Osteocyte (in vitro differentiated cells): Measurements from ENCODE around the gene VAV1. TPM values are rescaled to one million over a fixed set of nuclear protein-coding genes. Genes with fewer than 3 reads are reported as not detected.

Experiments
- DNase-seq: peaks from one replicate; pipeline ENCODE4 v3.0.0; 2021; ENCODE audit warnings: mixed read lengths; ENCODE audit not compliant: unreplicated experiment; ENCODE audit errors: extremely low spot score
- H3K27ac Mint-ChIP-seq: one replicate; pipeline ENCODE4 v1.8.0; 2021; ENCODE audit warnings: mild to moderate bottlenecking, mixed read lengths; ENCODE audit not compliant: unreplicated experiment
- H3K27me3 Mint-ChIP-seq: one replicate; pipeline ENCODE4 v1.8.0; 2021; ENCODE audit warnings: mixed read lengths; ENCODE audit not compliant: unreplicated experiment
- H3K36me3 Mint-ChIP-seq: one replicate; pipeline ENCODE4 v1.8.0; 2021; ENCODE audit warnings: mixed read lengths; ENCODE audit not compliant: unreplicated experiment
- H3K4me1 Mint-ChIP-seq: one replicate; pipeline ENCODE4 v1.8.0; 2021; ENCODE audit warnings: mixed read lengths; ENCODE audit not compliant: unreplicated experiment
- H3K4me3 Mint-ChIP-seq: one replicate; pipeline ENCODE4 v1.8.0; 2021; ENCODE audit warnings: mild to moderate bottlenecking, moderate library complexity, mixed read lengths; ENCODE audit not compliant: unreplicated experiment
- H3K9me3 Mint-ChIP-seq: one replicate; pipeline ENCODE4 v1.8.0; 2021; ENCODE audit warnings: mixed read lengths; ENCODE audit not compliant: unreplicated experiment
- CTCF ChIP-seq: fragments of 200-600 bp; sonication (generic); IDR thresholded peaks from 2 replicates; pipeline ENCODE4 v1.5.0; 2021; ENCODE audit warnings: antibody characterized with exemption, mild to moderate bottlenecking, moderate library complexity
- total RNA-seq: library from RNA; stranded (reverse); gene quantifications from 2 replicates; pipeline ENCODE4 v1.2.1, GENCODE V29; 2021

The VAV1 gene
- total RNA-seq, 1 donor from 2014 or later, result not detected

- no peak for DNase-seq
- H3K4me1 Mint-ChIP-seq, result peaks cover 30% of the 10 kb centered on the region
- H3K27ac Mint-ChIP-seq, result peak overlapping the region; percentile 92
- H3K9me3 Mint-ChIP-seq, result no peaks in the 10 kb centered on the region
- peaks cover 5% of the 10 kb centered on the region for H3K36me3 Mint-ChIP-seq
- H3K4me3 Mint-ChIP-seq, result peak overlapping the region; percentile 95
- no peak for TF ChIP-seq CTCF
- no peaks in the 10 kb centered on the region for H3K27me3 Mint-ChIP-seq
Measured at GRCh38 chr19:6735181-6735911, 37.2 kb upstream of the VAV1 start.

- peak; percentile 92 for DNase-seq
- H3K27ac Mint-ChIP-seq, result peak overlapping the region; percentile 92
- peaks cover 37% of the 10 kb centered on the region for H3K4me1 Mint-ChIP-seq
- H3K4me3 Mint-ChIP-seq, result peak overlapping the region; percentile 95
- peak; percentile 75 for TF ChIP-seq CTCF
- no peaks in the 10 kb centered on the region for H3K27me3 Mint-ChIP-seq
- peaks cover 5% of the 10 kb centered on the region for H3K36me3 Mint-ChIP-seq
- H3K9me3 Mint-ChIP-seq, result no peaks in the 10 kb centered on the region
Measured at GRCh38 chr19:6736169-6736916, 36.2 kb upstream of the VAV1 start.

GRCh38 chr19:6736917-6737283, 35.6 kb upstream of the VAV1 start:
- DNase-seq, result no peak
- no peaks in the 10 kb centered on the region for H3K9me3 Mint-ChIP-seq
- peak; percentile 28 for TF ChIP-seq CTCF
- peak overlapping the region; percentile 92 for H3K27ac Mint-ChIP-seq
- peak overlapping the region; percentile 95 for H3K4me3 Mint-ChIP-seq
- H3K4me1 Mint-ChIP-seq, result peaks cover 41% of the 10 kb centered on the region
- H3K36me3 Mint-ChIP-seq, result peaks cover 5% of the 10 kb centered on the region
- no peaks in the 10 kb centered on the region for H3K27me3 Mint-ChIP-seq

- peak within 1 kb of the TSS; percentile 97 for H3K27ac Mint-ChIP-seq
- H3K9me3 Mint-ChIP-seq, result no peaks in the 10 kb centered on the region
- peak within 1 kb of the TSS; percentile 95 for H3K4me3 Mint-ChIP-seq
- peak; percentile 100 for DNase-seq
- H3K36me3 Mint-ChIP-seq, result peaks cover 3% of the 10 kb centered on the region
- no peaks in the 10 kb centered on the region for H3K27me3 Mint-ChIP-seq
- no peak for TF ChIP-seq CTCF
- H3K4me1 Mint-ChIP-seq, result peaks cover 44% of the 10 kb centered on the region
Measured at GRCh38 chr19:6737284-6737872, 35.1 kb upstream of the VAV1 start, which contains the start of gene GPR108. GPR108 (minus strand) TSS chr19:6737580; CDS start chr19:6737576, 4 bp downstream.
